AG04449 (cell line): ENCODE results near the gene GCLC.

Experiments
- CTCF ChIA-PET: fragments of 350-600 bp; formaldehyde crosslinking; extraction: SDS; loops from one replicate; lab custom pipeline; 2021; ENCODE audit warnings: antibody characterized with exemption; lab: Yijun Ruan, JAX
- POLR2A ChIA-PET: fragments of 400-600, 350-600 bp; formaldehyde crosslinking; extraction: SDS; loops from one replicate; lab custom pipeline; 2020; ENCODE audit warnings: antibody characterized with exemption, inconsistent platforms; lab: Yijun Ruan, JAX
- DNase-seq: peaks from one replicate; pipeline ENCODE4 v3.0.0-alpha.2; 2010; ENCODE audit warnings: low read depth, low spot score
- H3K4me3 ChIP-seq: 2 replicates; pipeline ENCODE4 v1.5.1; 2011; ENCODE audit warnings: low read depth, mild to moderate bottlenecking, control low read depth, low read length
- CTCF ChIP-seq: IDR thresholded peaks from one replicate; pipeline ENCODE4 v1.5.1; 2011; ENCODE audit warnings: mild to moderate bottlenecking, moderate library complexity, low read length, control low read depth, inconsistent platforms; ENCODE audit not compliant: insufficient read depth; ENCODE audit errors: missing control alignments

Gene GCLC

GRCh38 chr6:53587291-53587690, 42.4 kb upstream of the GCLC start:
- H3K4me3 ChIP-seq: no peak overlapping the region
- no peak for DNase-seq
- no peak for TF ChIP-seq CTCF
- CTCF ChIA-PET: no interaction called here
- POLR2A ChIA-PET: no interaction called here

- no peak overlapping the region for H3K4me3 ChIP-seq
- no peak for DNase-seq
- CTCF ChIA-PET: no interaction called here
- POLR2A ChIA-PET: no interaction called here
- TF ChIP-seq CTCF: no peak
Observed at GRCh38 chr6:53585208-53585900, 40.5 kb upstream of the GCLC start.

GRCh38 chr6:53584726-53585125, 39.8 kb upstream of the GCLC start:
- POLR2A ChIA-PET: no interaction called here

GRCh38 chr6:53583451-53583850, 38.5 kb upstream of the GCLC start:
- ChIA-PET POLR2A (interaction anchor here (0.7 kb wide), 1 partner anchor 9 kb away, joined by 3 read pairs; no protein-coding TSS in a partner anchor), CTCF (interaction anchor here (0.9 to 1.1 kb wide), 2 partner anchors 39 to 88 kb away, joined by 3 to 4 read pairs; no protein-coding TSS in a partner anchor)
- DNase-seq: no peak

More at GRCh38 chr6:53584726-53585125, 39.8 kb upstream of the GCLC start:
- no peak for TF ChIP-seq CTCF
- no peak for DNase-seq
- no peak overlapping the region for H3K4me3 ChIP-seq
- CTCF ChIA-PET: no interaction called here

GRCh38 chr6:53582963-53583362, 38.1 kb upstream of the GCLC start:
- ChIA-PET POLR2A (interaction anchor here (0.7 to 0.8 kb wide), 2 partner anchors 10 to 37 kb away, joined by 3 read pairs; no protein-coding TSS in a partner anchor), CTCF (interaction anchor here (0.6 to 1.1 kb wide), 3 partner anchors 39 to 212 kb away, joined by 3 to 4 read pairs (median 3); partner anchors contain the start of gene LRRC1)
- no peak for DNase-seq
- H3K4me3 ChIP-seq: no peak overlapping the region
- TF ChIP-seq CTCF: no peak

More at GRCh38 chr6:53583451-53583850, 38.5 kb upstream of the GCLC start:
- no peak for TF ChIP-seq CTCF
- H3K4me3 ChIP-seq: no peak overlapping the region

- ChIA-PET CTCF (interaction anchor here (2.0 kb wide), 1 partner anchor 13 kb away, joined by 6 read pairs; no protein-coding TSS in a partner anchor), POLR2A (no interaction called here)
- H3K4me3 ChIP-seq: no peak overlapping the region
- no peak for DNase-seq
- no peak for TF ChIP-seq CTCF
Observed at GRCh38 chr6:53581856-53582255, 37.0 kb upstream of the GCLC start.
